ENCODE measurements around the gene ZBTB32. TPM values are rescaled to one million over a fixed set of nuclear protein-coding genes. Genes with fewer than 3 reads are reported as not detected.

ZBTB32 gene
- total RNA-seq, 1 donor from 2014 or later, result not detected

DNA sequence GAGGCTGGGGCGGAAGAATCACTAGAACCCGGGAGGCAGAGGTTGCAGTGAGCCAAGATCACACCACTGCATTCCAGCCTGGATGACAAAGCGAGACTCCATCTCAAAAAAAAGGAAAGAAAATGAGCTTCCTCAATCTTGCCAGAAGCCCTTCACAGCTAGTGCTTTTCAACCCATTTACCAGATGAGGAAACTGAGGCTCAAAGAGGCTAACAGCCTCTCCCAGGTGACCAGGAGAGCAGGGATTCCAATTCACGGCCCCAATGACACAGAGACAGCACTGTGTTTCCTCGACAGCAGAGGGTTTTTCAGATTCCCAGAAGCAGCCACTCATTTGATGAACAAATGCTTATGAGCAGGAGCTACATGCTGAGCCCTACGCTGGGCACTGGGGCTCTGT, 34.8 kb upstream of the ZBTB32 start:
- peaks cover 3% of the 10 kb centered on the region for H3K27me3 Mint-ChIP-seq (ENCODE audit: unreplicated experiment)
- TF ChIP-seq, protein P1, sequence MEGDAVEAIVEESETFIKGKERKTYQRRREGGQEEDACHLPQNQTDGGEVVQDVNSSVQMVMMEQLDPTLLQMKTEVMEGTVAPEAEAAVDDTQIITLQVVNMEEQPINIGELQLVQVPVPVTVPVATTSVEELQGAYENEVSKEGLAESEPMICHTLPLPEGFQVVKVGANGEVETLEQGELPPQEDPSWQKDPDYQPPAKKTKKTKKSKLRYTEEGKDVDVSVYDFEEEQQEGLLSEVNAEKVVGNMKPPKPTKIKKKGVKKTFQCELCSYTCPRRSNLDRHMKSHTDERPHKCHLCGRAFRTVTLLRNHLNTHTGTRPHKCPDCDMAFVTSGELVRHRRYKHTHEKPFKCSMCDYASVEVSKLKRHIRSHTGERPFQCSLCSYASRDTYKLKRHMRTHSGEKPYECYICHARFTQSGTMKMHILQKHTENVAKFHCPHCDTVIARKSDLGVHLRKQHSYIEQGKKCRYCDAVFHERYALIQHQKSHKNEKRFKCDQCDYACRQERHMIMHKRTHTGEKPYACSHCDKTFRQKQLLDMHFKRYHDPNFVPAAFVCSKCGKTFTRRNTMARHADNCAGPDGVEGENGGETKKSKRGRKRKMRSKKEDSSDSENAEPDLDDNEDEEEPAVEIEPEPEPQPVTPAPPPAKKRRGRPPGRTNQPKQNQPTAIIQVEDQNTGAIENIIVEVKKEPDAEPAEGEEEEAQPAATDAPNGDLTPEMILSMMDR (IDR thresholded peaks at IDR 0.05; ENCODE audit: partially characterized antibody, unreplicated experiment), result no peak
- no peak overlapping the region for H3K27ac Mint-ChIP-seq (ENCODE audit: unreplicated experiment)
- no peak for DNase-seq
- H3K36me3 Mint-ChIP-seq (ENCODE audit: unreplicated experiment), result no peaks in the 10 kb centered on the region
- no peak overlapping the region for H3K4me3 Mint-ChIP-seq (ENCODE audit: unreplicated experiment)
- no peaks in the 10 kb centered on the region for H3K4me1 Mint-ChIP-seq (ENCODE audit: low read depth, unreplicated experiment)
- H3K9me3 Mint-ChIP-seq (ENCODE audit: unreplicated experiment), result no peaks in the 10 kb centered on the region

GRCh38 chr19:35669974-35670373, 34.4 kb upstream of the ZBTB32 start:
- Mint-ChIP-seq H3K4me3 (ENCODE audit: unreplicated experiment) (no peak overlapping the region), H3K36me3 (ENCODE audit: unreplicated experiment) (no peaks in the 10 kb centered on the region), H3K27ac (ENCODE audit: unreplicated experiment) (no peak overlapping the region), H3K27me3 (ENCODE audit: unreplicated experiment) (peaks cover 3% of the 10 kb centered on the region), H3K4me1 (ENCODE audit: low read depth, unreplicated experiment) (no peaks in the 10 kb centered on the region), H3K9me3 (ENCODE audit: unreplicated experiment) (no peaks in the 10 kb centered on the region)
- TF ChIP-seq, protein P1 (IDR thresholded peaks at IDR 0.05; ENCODE audit: partially characterized antibody, unreplicated experiment), result no peak
- no peak for DNase-seq

DNA sequence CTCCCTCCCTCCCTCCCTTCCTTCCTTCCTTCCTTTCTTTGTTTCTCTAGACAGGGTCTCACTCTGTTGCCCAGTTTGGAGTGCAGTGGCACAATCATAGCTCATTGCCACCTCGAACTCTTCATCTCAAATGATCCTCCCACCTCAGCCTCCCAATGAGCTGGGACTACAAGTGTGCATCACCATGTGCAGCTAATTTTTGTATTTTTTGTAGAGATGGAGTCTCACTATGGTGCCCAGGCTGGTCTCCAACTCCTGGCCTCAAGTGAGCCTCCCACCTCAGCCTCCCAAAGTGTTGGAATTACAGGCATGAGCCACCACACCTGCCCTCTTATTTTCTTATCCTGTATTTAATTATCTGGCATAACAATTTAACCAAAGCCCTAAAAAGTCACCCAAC, 33.7 kb upstream of the ZBTB32 start:
- Mint-ChIP-seq H3K27ac (ENCODE audit: unreplicated experiment) (no peak overlapping the region), H3K9me3 (ENCODE audit: unreplicated experiment) (no peaks in the 10 kb centered on the region)

GRCh38 chr19:35671818-35672217, 32.5 kb upstream of the ZBTB32 start:
- Mint-ChIP-seq H3K4me3 (ENCODE audit: unreplicated experiment) (no peak overlapping the region), H3K9me3 (ENCODE audit: unreplicated experiment) (no peaks in the 10 kb centered on the region), H3K27ac (ENCODE audit: unreplicated experiment) (no peak overlapping the region), H3K27me3 (ENCODE audit: unreplicated experiment) (peaks cover 3% of the 10 kb centered on the region), H3K36me3 (ENCODE audit: unreplicated experiment) (no peaks in the 10 kb centered on the region), H3K4me1 (ENCODE audit: low read depth, unreplicated experiment) (peaks cover 1% of the 10 kb centered on the region)
- TF ChIP-seq, protein P1 (IDR thresholded peaks at IDR 0.05; ENCODE audit: partially characterized antibody, unreplicated experiment), result no peak
- DNase-seq, result no peak

More for the DNA sequence above, 33.7 kb upstream of the ZBTB32 start:
- Mint-ChIP-seq H3K4me1 (ENCODE audit: low read depth, unreplicated experiment) (no peaks in the 10 kb centered on the region), H3K27me3 (ENCODE audit: unreplicated experiment) (peaks cover 3% of the 10 kb centered on the region), H3K4me3 (ENCODE audit: unreplicated experiment) (no peak overlapping the region), H3K36me3 (ENCODE audit: unreplicated experiment) (no peaks in the 10 kb centered on the region)
- TF ChIP-seq, protein P1 (IDR thresholded peaks at IDR 0.05; ENCODE audit: partially characterized antibody, unreplicated experiment), result no peak
- no peak for DNase-seq

DNA sequence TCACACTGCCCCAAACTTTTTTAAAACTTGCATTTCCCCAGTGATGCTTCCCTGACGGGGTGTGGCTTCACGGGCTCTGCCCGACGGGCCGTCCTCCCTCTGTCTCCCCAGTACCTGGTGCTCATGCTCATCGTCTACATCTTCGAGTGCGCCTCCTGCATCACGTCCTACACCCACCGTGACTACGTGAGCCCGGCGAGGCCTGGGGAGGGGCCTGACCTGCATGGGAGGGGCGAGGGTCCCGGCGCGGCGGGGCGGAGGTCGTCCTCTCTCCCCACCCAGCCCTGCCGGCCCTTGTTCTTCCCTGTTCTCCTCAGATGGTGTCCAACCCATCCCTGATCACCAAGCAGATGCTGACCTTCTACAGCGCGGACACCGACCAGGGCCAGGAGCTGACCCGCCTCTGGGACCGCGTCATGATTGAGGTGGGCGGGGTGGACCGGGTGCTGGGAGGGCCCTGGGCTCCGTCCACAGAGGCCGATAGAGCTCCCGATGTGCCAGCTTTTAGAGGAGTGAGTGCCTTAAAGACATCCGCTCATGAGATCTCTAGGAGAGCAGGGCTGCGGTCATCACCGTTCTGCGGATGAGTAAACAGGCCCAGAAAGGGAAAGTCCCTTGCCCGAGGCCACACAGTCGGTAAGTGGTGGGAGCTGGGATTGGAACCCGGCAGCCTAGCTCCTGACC, 31.1 kb upstream of the ZBTB32 start:
- Mint-ChIP-seq H3K4me3 (ENCODE audit: unreplicated experiment) (peak overlapping the region; percentile 34), H3K4me1 (ENCODE audit: low read depth, unreplicated experiment) (peaks cover 1% of the 10 kb centered on the region), H3K27me3 (ENCODE audit: unreplicated experiment) (peaks cover 2% of the 10 kb centered on the region), H3K9me3 (ENCODE audit: unreplicated experiment) (no peaks in the 10 kb centered on the region), H3K27ac (ENCODE audit: unreplicated experiment) (no peak overlapping the region), H3K36me3 (ENCODE audit: unreplicated experiment) (no peaks in the 10 kb centered on the region)
- DNase-seq, result peak; percentile 37
- TF ChIP-seq, protein P1 (IDR thresholded peaks at IDR 0.05; ENCODE audit: partially characterized antibody, unreplicated experiment), result no peak

Measured in glutamatergic neuron (in vitro differentiated cells).